Amniotic epithelial cell (primary cell): ENCODE data around the gene TARBP1.

Experiments
- DNase-seq: peaks from one replicate; pipeline ENCODE4 v3.0.0-alpha.2; 2010; ENCODE audit warnings: low read depth

Gene TARBP1

GRCh38 chr1:234484991-234485739 lies 6.2 kb upstream of the TARBP1 start:
- DNase-seq, result no peak

GRCh38 chr1:234484218-234484617 lies 5.2 kb upstream of the TARBP1 start:
- DNase-seq, result peak; percentile 27

DNA sequence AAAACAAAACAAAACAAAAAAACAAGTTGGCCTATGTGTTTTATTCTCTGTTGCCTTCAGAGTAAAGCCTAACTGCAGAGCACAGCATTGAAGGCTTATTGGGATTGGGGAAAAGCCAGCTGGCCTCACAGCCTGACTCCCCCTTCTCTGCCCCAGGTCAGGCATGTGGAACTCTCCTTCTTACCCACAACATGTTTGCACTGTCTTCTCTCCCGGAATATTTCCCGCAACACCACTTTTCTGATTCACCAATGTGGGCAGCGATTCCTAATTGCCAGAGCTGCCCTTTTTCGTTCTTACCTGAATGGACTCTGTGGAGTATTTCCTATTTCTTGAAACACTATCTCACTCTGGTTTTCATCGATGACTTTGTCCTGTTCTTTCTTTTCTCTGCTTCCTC lies 2.8 kb upstream of the TARBP1 start:
- no peak for DNase-seq

DNA sequence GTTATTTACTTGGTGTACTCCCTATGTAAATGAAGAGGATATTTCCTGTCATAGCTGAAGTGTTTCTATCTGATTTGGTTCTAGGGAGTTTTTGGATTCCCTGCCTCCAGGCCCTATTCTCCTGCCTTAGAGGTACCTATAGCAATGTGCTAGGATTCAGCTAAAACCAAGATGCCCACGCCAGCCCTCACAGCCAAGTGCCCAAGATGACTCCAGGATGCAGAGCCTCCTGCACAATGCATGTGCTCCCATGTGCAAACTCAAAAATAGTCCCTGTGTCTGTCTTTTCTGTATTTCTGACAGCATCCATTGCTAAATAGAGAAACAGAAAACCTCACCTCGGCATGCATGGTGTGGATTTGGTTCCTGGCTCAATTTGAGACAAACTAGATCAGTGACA lies 887 bp upstream of the TARBP1 start:
- no peak for DNase-seq

DNA sequence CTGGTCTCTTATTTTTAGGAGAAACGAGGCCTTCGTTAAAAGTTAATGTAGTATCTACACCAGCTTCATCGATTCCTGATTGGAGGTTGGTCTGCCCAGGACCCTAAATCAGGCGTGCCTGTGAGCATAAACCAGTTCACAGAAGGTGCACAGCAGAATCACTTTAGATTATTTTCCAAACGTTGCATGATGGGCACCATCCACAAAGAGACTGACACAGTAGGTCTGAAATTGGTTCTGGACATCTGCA lies 256 bp upstream of the TARBP1 start:
- no peak for DNase-seq

DNA sequence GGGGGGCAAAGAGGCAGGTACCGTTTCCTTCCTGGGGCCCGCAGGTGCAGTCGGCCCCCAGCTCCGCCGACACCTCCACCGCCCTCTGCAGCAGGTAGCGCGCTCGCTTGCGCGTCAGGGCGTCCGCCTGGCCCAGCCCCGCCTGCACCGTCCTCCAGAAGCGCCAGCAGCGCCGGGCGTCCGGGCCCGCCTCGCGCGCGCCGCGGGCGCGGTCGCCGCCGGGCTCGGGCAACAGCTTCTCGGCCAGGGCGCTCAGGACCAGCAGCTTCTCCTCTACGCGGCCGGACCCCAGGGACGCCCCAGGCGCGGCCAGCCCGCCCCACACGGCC lies 863 bp downstream of the TARBP1 start:
- no peak for DNase-seq

GRCh38 chr1:234477386-234478151 lies 1.4 kb downstream of the TARBP1 start:
- DNase-seq, result no peak

- no peak for DNase-seq
Observed at GRCh38 chr1:234476172-234476571, 2.8 kb downstream of the TARBP1 start.

GRCh38 chr1:234475167-234475793 lies 3.7 kb downstream of the TARBP1 start:
- no peak for DNase-seq

- no peak for DNase-seq
Observed at GRCh38 chr1:234474375-234474774, 4.6 kb downstream of the TARBP1 start.

DNA sequence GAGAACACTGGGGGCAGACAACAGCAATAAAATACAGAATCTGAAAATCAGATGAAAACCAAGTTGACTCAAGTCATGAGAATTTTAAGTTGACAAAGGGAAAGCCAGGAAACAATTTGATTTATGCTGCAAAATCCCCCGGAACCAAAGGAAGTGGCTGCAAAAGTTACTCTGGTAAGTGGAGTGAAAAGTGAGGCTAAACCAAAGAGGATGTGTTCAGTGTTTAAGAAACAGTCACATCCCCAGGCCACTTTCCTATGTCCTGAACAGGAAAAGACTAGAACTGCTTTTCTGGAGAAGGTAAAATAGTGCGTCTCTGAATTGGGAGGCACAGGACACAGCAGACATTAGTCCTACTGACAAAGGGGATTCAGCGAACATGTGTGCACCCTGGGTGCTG lies 5.9 kb downstream of the TARBP1 start:
- DNase-seq, result no peak

DNA sequence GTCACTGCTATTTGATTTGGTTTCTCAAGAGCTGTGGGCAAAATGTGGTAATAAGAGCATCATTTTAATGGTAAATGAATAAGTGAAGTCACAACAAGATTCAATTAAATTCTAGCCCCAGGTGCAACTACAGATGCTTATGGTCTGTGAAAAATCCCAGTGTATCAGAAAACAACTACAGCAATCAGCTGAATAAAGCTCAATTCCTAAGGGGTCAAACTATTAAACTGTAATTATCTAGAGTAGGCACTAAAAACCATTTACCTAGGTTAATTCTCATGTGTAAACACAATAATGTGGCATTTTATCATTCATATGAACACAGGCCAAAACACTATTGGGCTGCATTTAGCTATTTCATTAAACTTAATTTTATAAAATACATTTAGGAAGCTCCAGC lies 9.6 kb downstream of the TARBP1 start:
- DNase-seq, result no peak

- DNase-seq, result no peak
Observed at GRCh38 chr1:234468580-234468979, 10.4 kb downstream of the TARBP1 start.

GRCh38 chr1:234467821-234468220 lies 11.2 kb downstream of the TARBP1 start:
- DNase-seq, result no peak

DNA sequence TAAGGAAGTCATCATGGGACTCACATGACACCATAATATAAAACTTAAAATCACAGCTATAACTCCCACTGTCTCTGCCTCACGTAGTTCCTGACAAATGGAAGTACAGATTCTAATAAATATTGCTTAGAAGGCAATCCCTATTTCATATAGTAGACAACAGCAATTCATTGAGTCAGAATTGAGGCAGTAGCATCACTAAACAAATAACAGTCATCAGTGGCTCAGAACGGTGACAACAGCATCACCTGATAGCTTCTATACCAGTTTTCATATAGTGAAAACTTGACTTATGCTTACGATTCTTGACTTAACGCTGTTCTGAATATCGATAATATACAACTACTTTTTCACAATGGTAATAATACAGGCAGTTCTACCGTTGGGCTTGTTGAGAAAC lies 12.0 kb downstream of the TARBP1 start:
- DNase-seq, result no peak

- DNase-seq, result no peak
Observed at GRCh38 chr1:234463749-234464148, 15.2 kb downstream of the TARBP1 start.

- no peak for DNase-seq
Observed at GRCh38 chr1:234460652-234461051, 18.3 kb downstream of the TARBP1 start.

- DNase-seq, result no peak
Observed at GRCh38 chr1:234458352-234459017, 20.5 kb downstream of the TARBP1 start.

GRCh38 chr1:234454926-234455325 lies 24.1 kb downstream of the TARBP1 start:
- no peak for DNase-seq

- no peak for DNase-seq
Observed at GRCh38 chr1:234452406-234452965, 26.5 kb downstream of the TARBP1 start.

DNA sequence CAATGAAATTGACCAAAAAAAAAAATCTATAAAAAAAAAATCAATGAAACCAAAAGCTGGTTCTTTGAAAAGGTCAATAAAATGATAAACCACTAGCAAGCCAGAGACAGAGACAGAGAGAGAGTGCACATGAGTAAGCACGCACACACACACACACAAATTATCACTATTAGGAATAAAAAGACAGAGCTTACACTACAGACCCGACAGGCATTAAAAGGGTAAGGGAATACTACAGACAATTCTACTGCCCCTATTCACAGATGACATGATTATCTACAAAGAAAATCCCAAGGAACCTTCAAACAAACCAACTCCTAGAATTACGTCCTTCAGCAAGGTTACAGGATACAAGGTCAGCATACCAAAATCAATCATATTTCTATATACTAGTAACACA lies 38.6 kb downstream of the TARBP1 start:
- no peak for DNase-seq

DNA sequence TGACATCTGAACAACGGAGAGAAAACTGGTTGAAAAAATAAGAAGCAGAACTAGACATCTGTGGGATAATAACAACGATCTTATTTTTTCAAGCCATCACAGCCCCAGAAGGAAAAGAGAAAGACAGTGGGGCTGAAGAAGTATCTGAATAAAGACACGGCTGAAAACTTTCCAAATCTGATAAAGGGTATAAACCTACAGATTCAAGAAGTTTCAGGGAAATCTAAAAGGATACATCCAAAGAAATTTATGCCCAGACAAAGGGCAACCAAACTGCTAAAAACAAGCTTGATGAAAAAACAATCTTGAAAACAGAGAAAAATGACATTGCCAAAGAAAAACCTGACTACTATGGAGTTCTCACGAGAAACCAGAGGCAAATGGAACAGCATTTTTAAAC lies 40.4 kb downstream of the TARBP1 start:
- no peak for DNase-seq
